Measurements from ENCODE around the gene MARCHF10. TPM values are rescaled to one million over a fixed set of nuclear protein-coding genes. Genes with fewer than 3 reads are reported as not detected.

Gene MARCHF10
- total RNA-seq, 1 experiment from 2014 or later = not detected

- Histone ChIP-seq H3K4me2 (ENCODE audit: low read depth, low read length, poor library complexity, severe bottlenecking) (peak overlapping the region; percentile 32), H2AFZ (ENCODE audit: low read length) (0 out of 2 replicates have a peak overlapping the region, but pooled peaks have one; percentile 17), H3K79me2 (ENCODE audit: low read length) (no peaks in the 10 kb centered on the region), H3K36me3 (ENCODE audit: insufficient read depth, low read length) (no peaks in the 10 kb centered on the region), H3K4me3 (ENCODE audit: low read length) (peak overlapping the region; percentile 3; the same call in 1 of the 2 replicates), H3K9me2 (replicated peaks; ENCODE audit: insufficient read depth, low read length) (no peaks in the 10 kb centered on the region), H3K4me1 (ENCODE audit: low read length) (peaks cover 40% of the 10 kb centered on the region), H3K27ac (ENCODE audit: low read length) (no peak overlapping the region), H4K20me1 (ENCODE audit: insufficient read depth, low read depth, low read length) (no peaks in the 10 kb centered on the region), H3K27me3 (ENCODE audit: low read length) (no peaks in the 10 kb centered on the region), H3K9me3 (ENCODE audit: low read length) (no peaks in the 10 kb centered on the region), H3K9ac (ENCODE audit: low read length) (peak overlapping the region; percentile 19; the same call in 1 of the 2 replicates)
- peak; percentile 72 for DNase-seq
These were observed 87.8 kb downstream of the MARCHF10 start for GRCh38 chr17:62720126-62720850.

- Histone ChIP-seq H3K9me3 (ENCODE audit: low read length) (no peaks in the 10 kb centered on the region), H3K4me1 (ENCODE audit: low read length) (peaks cover 35% of the 10 kb centered on the region), H3K9me2 (replicated peaks; ENCODE audit: insufficient read depth, low read length) (no peaks in the 10 kb centered on the region), H3K9ac (ENCODE audit: low read length) (no peak overlapping the region), H3K4me2 (ENCODE audit: low read depth, low read length, poor library complexity, severe bottlenecking) (peak overlapping the region; percentile 32), H2AFZ (ENCODE audit: low read length) (no peak overlapping the region), H3K27ac (ENCODE audit: low read length) (no peak overlapping the region), H3K27me3 (ENCODE audit: low read length) (no peaks in the 10 kb centered on the region), H3K4me3 (ENCODE audit: low read length) (no peak overlapping the region), H3K36me3 (ENCODE audit: insufficient read depth, low read length) (no peaks in the 10 kb centered on the region), H3K79me2 (ENCODE audit: low read length) (no peaks in the 10 kb centered on the region), H4K20me1 (ENCODE audit: insufficient read depth, low read depth, low read length) (no peaks in the 10 kb centered on the region)
- DNase-seq = no peak
These were observed 88.5 kb downstream of the MARCHF10 start for GRCh38 chr17:62719586-62719985.

GRCh38 chr17:62718429-62718828 lies 89.7 kb downstream of the MARCHF10 start:
- Histone ChIP-seq H3K36me3 (ENCODE audit: insufficient read depth, low read length) (no peaks in the 10 kb centered on the region), H3K27me3 (ENCODE audit: low read length) (no peaks in the 10 kb centered on the region), H3K4me3 (ENCODE audit: low read length) (no peak overlapping the region), H3K9ac (ENCODE audit: low read length) (no peak overlapping the region), H3K79me2 (ENCODE audit: low read length) (no peaks in the 10 kb centered on the region), H3K27ac (ENCODE audit: low read length) (no peak overlapping the region), H2AFZ (ENCODE audit: low read length) (no peak overlapping the region), H3K9me2 (replicated peaks; ENCODE audit: insufficient read depth, low read length) (no peaks in the 10 kb centered on the region), H4K20me1 (ENCODE audit: insufficient read depth, low read depth, low read length) (no peaks in the 10 kb centered on the region), H3K4me2 (ENCODE audit: low read depth, low read length, poor library complexity, severe bottlenecking) (no peak overlapping the region), H3K4me1 (ENCODE audit: low read length) (peaks cover 31% of the 10 kb centered on the region), H3K9me3 (ENCODE audit: low read length) (no peaks in the 10 kb centered on the region)
- no peak for DNase-seq

GRCh38 chr17:62717889-62718288 lies 90.2 kb downstream of the MARCHF10 start:
- H3K4me1 ChIP-seq (ENCODE audit: low read length) = peaks cover 31% of the 10 kb centered on the region
- no peaks in the 10 kb centered on the region for H3K9me2 ChIP-seq (replicated peaks; ENCODE audit: insufficient read depth, low read length)
- H3K27ac ChIP-seq (ENCODE audit: low read length) = no peak overlapping the region
- no peaks in the 10 kb centered on the region for H4K20me1 ChIP-seq (ENCODE audit: insufficient read depth, low read depth, low read length)
- no peaks in the 10 kb centered on the region for H3K9me3 ChIP-seq (ENCODE audit: low read length)
- no peak for DNase-seq
- H3K79me2 ChIP-seq (ENCODE audit: low read length) = no peaks in the 10 kb centered on the region
- no peak overlapping the region for H3K4me2 ChIP-seq (ENCODE audit: low read depth, low read length, poor library complexity, severe bottlenecking)
- H2AFZ ChIP-seq (ENCODE audit: low read length) = no peak overlapping the region
- H3K9ac ChIP-seq (ENCODE audit: low read length) = no peak overlapping the region
- no peak overlapping the region for H3K4me3 ChIP-seq (ENCODE audit: low read length)
- H3K36me3 ChIP-seq (ENCODE audit: insufficient read depth, low read length) = no peaks in the 10 kb centered on the region
- H3K27me3 ChIP-seq (ENCODE audit: low read length) = no peaks in the 10 kb centered on the region

- Histone ChIP-seq H3K4me1 (ENCODE audit: low read length) (peaks cover 31% of the 10 kb centered on the region), H3K79me2 (ENCODE audit: low read length) (no peaks in the 10 kb centered on the region), H3K36me3 (ENCODE audit: insufficient read depth, low read length) (no peaks in the 10 kb centered on the region), H3K9me3 (ENCODE audit: low read length) (no peaks in the 10 kb centered on the region), H2AFZ (ENCODE audit: low read length) (no peak overlapping the region), H3K9me2 (replicated peaks; ENCODE audit: insufficient read depth, low read length) (no peaks in the 10 kb centered on the region), H3K27ac (ENCODE audit: low read length) (no peak overlapping the region), H4K20me1 (ENCODE audit: insufficient read depth, low read depth, low read length) (no peaks in the 10 kb centered on the region), H3K9ac (ENCODE audit: low read length) (no peak overlapping the region), H3K4me3 (ENCODE audit: low read length) (no peak overlapping the region), H3K27me3 (ENCODE audit: low read length) (no peaks in the 10 kb centered on the region), H3K4me2 (ENCODE audit: low read depth, low read length, poor library complexity, severe bottlenecking) (no peak overlapping the region)
- no peak for DNase-seq
These were observed 90.6 kb downstream of the MARCHF10 start for GRCh38 chr17:62717589-62717855.

GRCh38 chr17:62716834-62717588 lies 91.1 kb downstream of the MARCHF10 start:
- Histone ChIP-seq H3K9me3 (ENCODE audit: low read length) (no peaks in the 10 kb centered on the region), H3K79me2 (ENCODE audit: low read length) (no peaks in the 10 kb centered on the region), H3K4me1 (ENCODE audit: low read length) (peaks cover 31% of the 10 kb centered on the region), H3K9ac (ENCODE audit: low read length) (no peak overlapping the region), H3K4me3 (ENCODE audit: low read length) (no peak overlapping the region), H3K27ac (ENCODE audit: low read length) (no peak overlapping the region), H4K20me1 (ENCODE audit: insufficient read depth, low read depth, low read length) (no peaks in the 10 kb centered on the region), H3K9me2 (replicated peaks; ENCODE audit: insufficient read depth, low read length) (no peaks in the 10 kb centered on the region), H3K4me2 (ENCODE audit: low read depth, low read length, poor library complexity, severe bottlenecking) (no peak overlapping the region), H3K36me3 (ENCODE audit: insufficient read depth, low read length) (no peaks in the 10 kb centered on the region), H2AFZ (ENCODE audit: low read length) (no peak overlapping the region), H3K27me3 (ENCODE audit: low read length) (no peaks in the 10 kb centered on the region)
- no peak for DNase-seq

- DNase-seq = no peak
- H3K9me3 ChIP-seq (ENCODE audit: low read length) = no peaks in the 10 kb centered on the region
- no peak overlapping the region for H2AFZ ChIP-seq (ENCODE audit: low read length)
- no peak overlapping the region for H3K4me2 ChIP-seq (ENCODE audit: low read depth, low read length, poor library complexity, severe bottlenecking)
- peaks cover 23% of the 10 kb centered on the region for H3K4me1 ChIP-seq (ENCODE audit: low read length)
- no peaks in the 10 kb centered on the region for H3K27me3 ChIP-seq (ENCODE audit: low read length)
- no peaks in the 10 kb centered on the region for H3K79me2 ChIP-seq (ENCODE audit: low read length)
- no peaks in the 10 kb centered on the region for H3K36me3 ChIP-seq (ENCODE audit: insufficient read depth, low read length)
- no peak overlapping the region for H3K9ac ChIP-seq (ENCODE audit: low read length)
- no peak overlapping the region for H3K4me3 ChIP-seq (ENCODE audit: low read length)
- H3K27ac ChIP-seq (ENCODE audit: low read length) = no peak overlapping the region
- H3K9me2 ChIP-seq (replicated peaks; ENCODE audit: insufficient read depth, low read length) = no peaks in the 10 kb centered on the region
- no peaks in the 10 kb centered on the region for H4K20me1 ChIP-seq (ENCODE audit: insufficient read depth, low read depth, low read length)
These were observed 92.2 kb downstream of the MARCHF10 start for GRCh38 chr17:62715882-62716390.

- H3K79me2 ChIP-seq (ENCODE audit: low read length) = no peaks in the 10 kb centered on the region
- H3K9me3 ChIP-seq (ENCODE audit: low read length) = no peaks in the 10 kb centered on the region
- H3K27ac ChIP-seq (ENCODE audit: low read length) = no peak overlapping the region
- no peak overlapping the region for H2AFZ ChIP-seq (ENCODE audit: low read length)
- H3K4me3 ChIP-seq (ENCODE audit: low read length) = no peak overlapping the region
- no peaks in the 10 kb centered on the region for H3K36me3 ChIP-seq (ENCODE audit: insufficient read depth, low read length)
- no peaks in the 10 kb centered on the region for H3K9me2 ChIP-seq (replicated peaks; ENCODE audit: insufficient read depth, low read length)
- H3K27me3 ChIP-seq (ENCODE audit: low read length) = no peaks in the 10 kb centered on the region
- H3K9ac ChIP-seq (ENCODE audit: low read length) = no peak overlapping the region
- no peaks in the 10 kb centered on the region for H4K20me1 ChIP-seq (ENCODE audit: insufficient read depth, low read depth, low read length)
- H3K4me1 ChIP-seq (ENCODE audit: low read length) = peaks cover 6% of the 10 kb centered on the region
- no peak for DNase-seq
- no peak overlapping the region for H3K4me2 ChIP-seq (ENCODE audit: low read depth, low read length, poor library complexity, severe bottlenecking)
These were observed 93.9 kb downstream of the MARCHF10 start for GRCh38 chr17:62714016-62714777.
